Lower leg skin (tissue), 4 donors: ENCODE results near the gene KCNMB4. TPM values are rescaled to one million over a fixed set of nuclear protein-coding genes. Genes with fewer than 3 reads are reported as not detected.

Experiments
- DNase-seq, 2 donors: peaks; one replicate each; pipeline ENCODE4 v3.0.0-alpha.2; 2019; ENCODE audit warnings: low spot score in 2 of 2
- H3K4me3 ChIP-seq: fragments of 200-600 bp; sonication (generic); 2 replicates; pipeline ENCODE4 v1.5.1; 2017; ENCODE audit warnings: mild to moderate bottlenecking, low read depth; ENCODE audit not compliant: poor library complexity, severe bottlenecking
- POLR2A ChIP-seq, 2 donors: fragments of 450-650 bp; IDR thresholded peaks; one replicate each; pipeline ENCODE4 v1.6.1; 2016 to 2017; ENCODE audit warnings: antibody characterized with exemption in 2 of 2, mild to moderate bottlenecking in 1 of 2, moderate library complexity in 1 of 2
- WGBS, 2 donors: methylation state at CpG; one replicate each; pipeline ENCODE4 v1.1.5; 2018; 5-methylcytosine and 5-hydroxymethylcytosine counted together
- intact Hi-C: fragments of 100-400 bp; cut with DNase I; formaldehyde crosslinking; loops from one replicate; pipeline ENCODE4 v1.15.0; 2023; ENCODE audit warnings: low total_unique reads
- total RNA-seq, 4 donors: library from RNA; depleted of rRNA; stranded (reverse); fragments of >200 nt; gene quantifications; one replicate each; pipeline ENCODE4 v1.1.0, GENCODE V29; 2016
- TF ChIP-seq, protein P1 (sequence below), 3 donors: fragments of 450-650 bp; IDR thresholded peaks; one replicate each; pipeline ENCODE4 v1.5.1; 2016; ENCODE audit warnings: antibody characterized with exemption in 3 of 3, mild to moderate bottlenecking in 3 of 3, moderate library complexity in 2 of 3

The KCNMB4 gene
- total RNA-seq, 4 donors from 2014 or later: 3.2 to 4.4 (median 4.0) TPM

- intact Hi-C loops: no loop called here
- 92 to 94% methylated on average over 3 of the region's 3 CpGs for WGBS, 2 donors
- TF ChIP-seq, protein P1, sequence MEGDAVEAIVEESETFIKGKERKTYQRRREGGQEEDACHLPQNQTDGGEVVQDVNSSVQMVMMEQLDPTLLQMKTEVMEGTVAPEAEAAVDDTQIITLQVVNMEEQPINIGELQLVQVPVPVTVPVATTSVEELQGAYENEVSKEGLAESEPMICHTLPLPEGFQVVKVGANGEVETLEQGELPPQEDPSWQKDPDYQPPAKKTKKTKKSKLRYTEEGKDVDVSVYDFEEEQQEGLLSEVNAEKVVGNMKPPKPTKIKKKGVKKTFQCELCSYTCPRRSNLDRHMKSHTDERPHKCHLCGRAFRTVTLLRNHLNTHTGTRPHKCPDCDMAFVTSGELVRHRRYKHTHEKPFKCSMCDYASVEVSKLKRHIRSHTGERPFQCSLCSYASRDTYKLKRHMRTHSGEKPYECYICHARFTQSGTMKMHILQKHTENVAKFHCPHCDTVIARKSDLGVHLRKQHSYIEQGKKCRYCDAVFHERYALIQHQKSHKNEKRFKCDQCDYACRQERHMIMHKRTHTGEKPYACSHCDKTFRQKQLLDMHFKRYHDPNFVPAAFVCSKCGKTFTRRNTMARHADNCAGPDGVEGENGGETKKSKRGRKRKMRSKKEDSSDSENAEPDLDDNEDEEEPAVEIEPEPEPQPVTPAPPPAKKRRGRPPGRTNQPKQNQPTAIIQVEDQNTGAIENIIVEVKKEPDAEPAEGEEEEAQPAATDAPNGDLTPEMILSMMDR (IDR thresholded peaks at IDR 0.05): no peak
- TF ChIP-seq POLR2A (IDR thresholded peaks at IDR 0.05): no peak
- no peak overlapping the region for H3K4me3 ChIP-seq
- DNase-seq: no peak
These were observed 36.4 kb upstream of the KCNMB4 start for GRCh38 chr12:70329728-70330127.

DNA sequence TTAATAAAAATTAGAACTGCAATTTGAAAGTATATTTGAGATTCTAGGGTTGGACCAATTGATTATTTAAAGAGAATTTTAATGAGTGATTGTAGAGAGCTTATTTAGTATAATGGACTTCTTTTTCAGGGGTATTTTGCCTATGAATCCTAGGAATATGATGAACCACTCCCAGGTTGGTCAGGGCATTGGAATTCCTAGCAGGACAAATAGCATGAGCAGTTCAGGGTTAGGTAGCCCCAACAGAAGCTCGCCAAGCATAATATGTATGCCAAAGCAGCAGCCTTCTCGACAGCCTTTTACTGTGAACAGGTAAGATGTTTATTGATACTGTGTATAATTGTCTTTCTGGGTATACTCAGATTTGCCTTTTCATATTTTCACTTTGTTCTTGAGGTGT lies 35.9 kb upstream of the KCNMB4 start:
- no peak overlapping the region for H3K4me3 ChIP-seq
- 84 to 94% methylated on average over 2 of the region's 2 CpGs for WGBS, 2 donors
- TF ChIP-seq, protein P1 (IDR thresholded peaks at IDR 0.05): no peak
- no peak for TF ChIP-seq POLR2A (IDR thresholded peaks at IDR 0.05)
- DNase-seq: no peak
- intact Hi-C loops: no loop called here

GRCh38 chr12:70332236-70332635 lies 33.9 kb upstream of the KCNMB4 start:
- intact Hi-C loops: no loop called here
- DNase-seq: no peak
- no peak overlapping the region for H3K4me3 ChIP-seq
- TF ChIP-seq, protein P1 (IDR thresholded peaks at IDR 0.05): no peak
- no peak for TF ChIP-seq POLR2A (IDR thresholded peaks at IDR 0.05)

DNA sequence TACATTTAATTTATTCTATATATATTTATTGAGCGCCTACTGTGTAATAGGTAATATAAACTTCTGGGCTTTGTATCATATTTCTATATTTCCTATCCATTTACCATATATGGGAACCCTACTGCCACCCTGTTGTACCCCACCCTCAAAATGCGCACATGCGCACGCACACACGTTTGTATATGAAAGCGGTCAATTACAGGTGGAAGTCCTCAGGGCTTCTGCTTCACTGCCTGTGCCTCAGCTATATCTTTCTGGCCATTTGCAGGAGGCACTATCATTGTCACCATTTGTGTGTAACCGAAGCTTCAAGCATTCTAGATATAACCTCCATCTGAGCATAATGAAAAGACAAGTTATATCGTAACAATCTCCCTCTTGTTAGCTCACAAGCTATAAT lies 31.3 kb upstream of the KCNMB4 start:
- intact Hi-C loops: no loop called here
- no peak for DNase-seq
- H3K4me3 ChIP-seq: no peak overlapping the region
- TF ChIP-seq, protein P1 (IDR thresholded peaks at IDR 0.05): no peak
- TF ChIP-seq POLR2A (IDR thresholded peaks at IDR 0.05): no peak
- 98% methylated on average over 8 of the region's 8 CpGs for WGBS, 2 donors

DNA sequence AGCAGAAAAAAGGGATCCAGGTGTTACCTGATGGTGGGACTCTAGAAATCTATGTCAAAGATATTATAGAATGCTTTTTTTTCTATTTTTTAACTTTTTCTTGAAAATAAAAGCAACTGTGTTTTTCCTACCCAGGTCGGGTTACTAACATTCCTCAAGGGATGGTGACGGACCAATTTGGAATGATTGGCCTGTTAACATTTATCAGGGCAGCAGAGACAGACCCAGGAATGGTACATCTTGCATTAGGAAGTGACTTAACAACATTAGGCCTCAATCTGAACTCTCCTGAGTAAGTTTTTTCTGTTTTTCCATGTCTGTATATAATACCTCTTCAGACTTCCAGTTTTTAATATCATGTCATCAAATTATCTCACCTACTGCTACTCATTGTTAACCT lies 27.6 kb upstream of the KCNMB4 start:
- intact Hi-C loops: no loop called here
- no peak overlapping the region for H3K4me3 ChIP-seq
- TF ChIP-seq, protein P1 (IDR thresholded peaks at IDR 0.05): no peak
- no peak for TF ChIP-seq POLR2A (IDR thresholded peaks at IDR 0.05)
- no peak for DNase-seq
- 91 to 93% methylated on average over 2 of the region's 2 CpGs for WGBS, 2 donors

DNA sequence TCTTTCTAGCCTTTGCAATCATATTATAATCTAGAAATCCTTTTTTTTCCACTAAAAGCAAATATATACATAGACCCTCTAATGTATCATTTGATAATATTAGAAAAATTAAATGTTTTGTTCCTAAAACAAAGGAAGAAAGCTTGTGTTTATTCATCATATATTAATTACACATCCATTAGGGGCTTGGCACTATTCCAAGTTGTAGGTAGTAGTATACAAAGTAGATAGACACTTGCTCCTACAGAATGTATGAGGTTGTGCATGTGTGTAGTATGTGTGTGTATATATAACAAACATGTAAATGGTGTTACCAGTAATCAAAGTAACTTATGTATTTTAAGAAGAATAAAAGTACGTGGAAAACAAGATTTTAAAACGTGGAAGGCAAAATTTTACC lies 15.0 kb upstream of the KCNMB4 start:
- TF ChIP-seq POLR2A (IDR thresholded peaks at IDR 0.05): no peak
- TF ChIP-seq, protein P1 (IDR thresholded peaks at IDR 0.05): no peak
- 97 to 98% methylated on average over 2 of the region's 2 CpGs for WGBS, 2 donors
- DNase-seq: no peak
- intact Hi-C loops: no loop called here
- H3K4me3 ChIP-seq: no peak overlapping the region
